PC-9 (cell line): Measurements from ENCODE around the gene PLPPR1.

Experiments
- CTCF ChIP-seq: fragments of 200-600 bp; sonication (generic); conservative IDR thresholded peaks from 2 replicates; pipeline ENCODE4 v1.6.1; 2017; ENCODE audit warnings: mixed run types, antibody characterized with exemption, mild to moderate bottlenecking, moderate library complexity
- EZH2 ChIP-seq: fragments of 200-600 bp; sonication (generic); IDR thresholded peaks from 2 replicates; pipeline ENCODE4 v1.8.0; 2017; ENCODE audit warnings: antibody characterized with exemption, low read depth

GRCh38 chr9:101022704-101023103, 5.8 kb upstream of the PLPPR1 start:
- TF ChIP-seq CTCF = no peak
- no peak for TF ChIP-seq EZH2
